ENCODE measurements around the gene DCXR. TPM values are rescaled to one million over a fixed set of nuclear protein-coding genes. Genes with fewer than 3 reads are reported as not detected.

DCXR gene
- total RNA-seq, 2 donors from 2014 or later, result 169 to 213 TPM

DNA sequence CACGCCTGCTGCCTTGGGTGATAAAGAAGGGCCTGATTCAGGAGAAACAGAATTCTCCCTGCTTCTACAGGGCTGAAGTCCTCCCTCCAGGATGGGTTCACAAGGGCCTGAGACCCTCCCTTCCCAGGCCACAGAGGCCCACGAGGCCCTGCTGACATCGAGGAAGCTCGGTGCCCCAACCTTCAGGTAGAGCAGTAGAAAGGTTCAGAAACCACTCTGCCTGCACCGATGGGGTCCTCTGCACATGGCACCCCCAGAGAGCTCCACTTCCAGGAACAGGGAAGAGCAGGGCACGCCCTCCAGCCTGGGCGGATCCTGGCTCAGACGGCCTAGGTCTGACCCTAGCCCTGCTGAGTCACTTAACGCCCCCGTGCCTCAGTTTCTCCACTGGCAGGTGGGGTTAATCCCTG, 15.6 kb downstream of the DCXR start:
- peaks cover 0 to 28% of the 10 kb centered on the region in 2 donors for H3K4me1 ChIP-seq
- H3K9me3 ChIP-seq, result no peaks in the 10 kb centered on the region
- TF ChIP-seq, protein P1, sequence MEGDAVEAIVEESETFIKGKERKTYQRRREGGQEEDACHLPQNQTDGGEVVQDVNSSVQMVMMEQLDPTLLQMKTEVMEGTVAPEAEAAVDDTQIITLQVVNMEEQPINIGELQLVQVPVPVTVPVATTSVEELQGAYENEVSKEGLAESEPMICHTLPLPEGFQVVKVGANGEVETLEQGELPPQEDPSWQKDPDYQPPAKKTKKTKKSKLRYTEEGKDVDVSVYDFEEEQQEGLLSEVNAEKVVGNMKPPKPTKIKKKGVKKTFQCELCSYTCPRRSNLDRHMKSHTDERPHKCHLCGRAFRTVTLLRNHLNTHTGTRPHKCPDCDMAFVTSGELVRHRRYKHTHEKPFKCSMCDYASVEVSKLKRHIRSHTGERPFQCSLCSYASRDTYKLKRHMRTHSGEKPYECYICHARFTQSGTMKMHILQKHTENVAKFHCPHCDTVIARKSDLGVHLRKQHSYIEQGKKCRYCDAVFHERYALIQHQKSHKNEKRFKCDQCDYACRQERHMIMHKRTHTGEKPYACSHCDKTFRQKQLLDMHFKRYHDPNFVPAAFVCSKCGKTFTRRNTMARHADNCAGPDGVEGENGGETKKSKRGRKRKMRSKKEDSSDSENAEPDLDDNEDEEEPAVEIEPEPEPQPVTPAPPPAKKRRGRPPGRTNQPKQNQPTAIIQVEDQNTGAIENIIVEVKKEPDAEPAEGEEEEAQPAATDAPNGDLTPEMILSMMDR (IDR thresholded peaks at IDR 0.05), result no peak
- H3K27ac ChIP-seq, result peak overlapping the region in 1 of 2 donors; percentile 50
- no peaks in the 10 kb centered on the region for H3K27me3 ChIP-seq
- H3K4me3 ChIP-seq, result peak overlapping the region; percentile 84 to 93
- no peak for DNase-seq (ENCODE audit: low spot score)
- peaks cover 11% of the 10 kb centered on the region for H3K36me3 ChIP-seq

DNA sequence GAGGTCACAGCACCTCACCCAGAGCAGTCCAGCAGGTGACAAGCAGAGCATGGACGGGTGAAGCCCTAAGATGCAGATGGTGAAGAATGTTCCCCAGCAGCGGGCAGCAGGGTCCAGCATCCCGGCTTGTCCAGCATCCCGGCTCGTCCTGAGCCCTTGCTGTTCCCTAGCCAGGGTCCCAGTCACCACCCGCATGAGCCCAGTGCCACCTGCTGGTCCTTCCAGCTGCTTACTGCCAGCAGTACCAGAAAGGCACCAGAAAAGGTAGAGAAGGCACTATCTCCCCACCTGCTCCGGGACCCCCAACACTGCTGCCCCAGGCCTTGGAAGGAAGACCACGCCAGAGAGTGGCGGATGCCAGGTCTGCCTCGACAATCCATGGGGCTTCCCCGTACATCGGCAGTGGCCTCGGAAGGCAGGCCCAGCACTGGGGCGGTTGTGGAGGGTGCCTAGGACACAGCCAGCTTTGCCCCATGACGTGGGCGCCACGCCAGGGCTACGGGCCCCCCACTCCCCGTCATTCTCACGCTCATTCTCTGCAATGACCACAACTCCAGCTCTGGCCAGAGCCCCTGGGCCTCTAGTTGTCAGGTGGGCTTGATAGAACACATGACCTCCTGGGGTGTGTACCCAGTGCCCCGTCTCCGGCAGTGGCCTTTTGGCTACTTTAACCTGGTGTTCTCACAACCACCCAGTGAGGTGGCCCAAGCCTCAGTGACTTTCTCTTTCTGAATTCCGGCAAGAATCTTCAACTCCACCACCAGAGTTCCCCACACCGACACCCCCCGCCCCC, 16.2 kb downstream of the DCXR start:
- DNase-seq (ENCODE audit: low spot score), result peak; percentile 77
- Histone ChIP-seq H3K36me3 (peaks cover 11% of the 10 kb centered on the region), H3K4me3 (peak overlapping the region in 1 of 2 donors; percentile 93), H3K27me3 (no peaks in the 10 kb centered on the region), H3K27ac (no peak overlapping the region), H3K9me3 (no peaks in the 10 kb centered on the region), H3K4me1 (peaks cover 0 to 28% of the 10 kb centered on the region in 2 donors)
- TF ChIP-seq, protein P1 (IDR thresholded peaks at IDR 0.05), result peak; percentile 29 to 74

DNA sequence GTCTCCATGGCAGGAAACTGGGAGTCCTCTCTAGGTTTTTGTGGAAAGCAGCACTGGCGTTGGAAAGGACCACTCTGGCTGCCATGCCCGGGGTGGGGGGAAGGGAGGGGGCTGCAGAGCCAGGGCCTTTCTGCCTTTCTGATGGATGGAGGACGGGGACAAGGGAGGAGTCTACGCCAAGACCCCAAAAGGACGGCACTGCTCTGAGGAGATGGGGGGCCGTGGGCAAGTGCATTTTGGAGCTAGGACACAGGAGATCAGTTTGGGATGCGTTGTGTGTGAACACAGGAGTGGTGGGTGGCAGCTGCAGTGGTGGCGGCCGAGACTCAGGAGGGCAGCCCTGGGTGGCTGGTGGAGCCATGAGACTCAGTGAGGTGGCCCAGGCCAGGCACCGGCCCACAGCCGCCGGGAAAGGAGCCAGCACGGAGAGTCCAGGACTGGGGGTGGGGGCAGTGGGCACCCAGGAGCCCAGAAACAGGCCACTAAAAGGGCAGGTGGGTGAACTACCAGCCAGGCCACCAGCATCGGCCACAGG, 16.9 kb downstream of the DCXR start:
- TF ChIP-seq, protein P1 (IDR thresholded peaks at IDR 0.05), result no peak
- H3K27me3 ChIP-seq, result no peaks in the 10 kb centered on the region
- H3K27ac ChIP-seq, result no peak overlapping the region
- no peak overlapping the region for H3K4me3 ChIP-seq
- peaks cover 0 to 28% of the 10 kb centered on the region in 2 donors for H3K4me1 ChIP-seq
- no peak for DNase-seq (ENCODE audit: low spot score)
- H3K36me3 ChIP-seq, result peaks cover 11% of the 10 kb centered on the region
- no peaks in the 10 kb centered on the region for H3K9me3 ChIP-seq

DNA sequence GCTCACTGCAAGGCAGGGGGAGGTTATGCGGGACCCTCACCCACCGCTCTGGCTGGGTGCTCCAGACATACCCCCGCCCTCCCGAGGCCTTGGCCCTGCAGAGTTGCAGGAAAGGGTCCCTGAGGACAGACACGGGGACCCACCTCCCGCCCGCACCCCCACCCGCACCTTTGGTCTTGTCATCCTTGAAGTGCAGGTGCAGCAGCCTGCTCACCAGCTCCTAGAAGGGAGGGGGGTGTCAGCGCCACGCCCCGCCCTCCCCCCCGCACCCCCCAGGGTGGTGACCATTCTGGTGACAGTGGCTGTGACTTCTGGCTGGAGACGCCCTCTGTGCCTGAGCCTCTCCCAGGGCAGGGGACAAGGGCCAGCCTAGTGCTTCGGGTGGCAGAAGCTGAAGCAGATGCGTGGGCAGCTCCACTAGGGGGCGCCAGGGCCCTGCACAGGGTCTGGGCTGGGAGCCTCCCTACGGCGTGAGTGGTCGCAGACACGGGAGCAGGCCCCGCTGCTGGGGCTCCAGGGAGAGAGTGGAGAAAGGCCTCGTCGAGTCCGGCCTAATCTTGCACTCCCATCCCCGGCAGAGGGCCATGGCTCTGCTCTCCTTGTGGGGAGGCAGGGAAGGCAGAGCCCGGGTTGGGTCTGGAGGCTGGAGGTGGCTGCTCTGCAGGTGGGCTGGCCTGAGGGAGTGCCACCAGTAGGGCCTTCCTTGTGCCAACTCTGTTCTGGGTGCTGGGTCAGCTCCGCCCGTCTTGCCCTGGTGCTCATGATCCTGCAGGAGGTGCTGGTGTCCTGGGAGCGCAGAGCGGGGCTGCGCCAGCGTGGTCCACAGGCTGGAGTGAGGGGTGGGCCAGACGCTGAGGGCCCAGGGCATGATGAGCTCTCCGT, 17.6 kb downstream of the DCXR start:
- peaks cover 11% of the 10 kb centered on the region for H3K36me3 ChIP-seq
- peaks cover 0 to 28% of the 10 kb centered on the region in 2 donors for H3K4me1 ChIP-seq
- no peak overlapping the region for H3K27ac ChIP-seq
- no peak for DNase-seq (ENCODE audit: low spot score)
- H3K9me3 ChIP-seq, result no peaks in the 10 kb centered on the region
- H3K27me3 ChIP-seq, result no peaks in the 10 kb centered on the region
- TF ChIP-seq, protein P1 (IDR thresholded peaks at IDR 0.05), result peak; percentile 45 to 72
- H3K4me3 ChIP-seq, result no peak overlapping the region

DNA sequence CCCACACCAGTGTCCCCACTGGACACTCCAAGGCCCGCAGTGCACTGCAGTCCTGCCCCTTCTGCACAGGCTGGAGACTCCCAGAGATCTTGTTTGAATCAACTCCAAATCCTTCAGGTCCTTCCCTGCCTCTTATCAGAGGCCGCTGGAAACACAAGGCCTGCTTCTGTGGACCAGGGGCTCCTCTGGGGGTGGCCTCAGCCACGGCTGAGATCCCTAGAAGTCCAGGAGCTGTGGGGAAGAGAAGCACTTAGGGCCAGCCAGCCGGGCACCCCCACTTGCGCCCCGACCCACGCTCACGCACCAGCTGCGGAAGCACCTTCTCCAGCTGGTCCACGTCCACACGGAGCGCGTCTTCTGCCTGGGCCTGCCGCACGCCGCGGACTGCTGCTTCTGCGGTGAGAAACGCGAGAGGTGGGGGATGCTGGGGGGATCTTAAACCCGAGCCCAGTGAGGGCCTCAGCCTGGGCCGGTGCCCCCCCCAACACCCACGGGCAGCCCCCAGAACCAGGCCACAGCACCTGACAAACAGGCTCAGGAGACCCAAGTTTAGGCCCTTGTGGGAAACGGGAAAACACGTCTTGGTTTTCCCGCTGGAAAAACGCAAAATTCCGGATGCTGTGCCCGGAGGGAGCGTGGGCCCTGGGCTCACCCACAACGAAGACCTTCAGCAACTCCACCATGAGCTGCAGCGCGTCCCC, 18.4 kb downstream of the DCXR start:
- Histone ChIP-seq H3K27me3 (no peaks in the 10 kb centered on the region), H3K4me3 (no peak overlapping the region), H3K9me3 (no peaks in the 10 kb centered on the region), H3K27ac (no peak overlapping the region), H3K36me3 (peaks cover 11% of the 10 kb centered on the region), H3K4me1 (peaks cover 0 to 27% of the 10 kb centered on the region in 2 donors)
- TF ChIP-seq, protein P1 (IDR thresholded peaks at IDR 0.05), result no peak
- DNase-seq (ENCODE audit: low spot score), result no peak
